BLaER1 (cell line): ENCODE measurements around the gene UGT2B7.
"Not testable (repeated sequence)": the region's sequence is repeated elsewhere in the genome, so short reads cannot be mapped to it uniquely, and the experiment has no call there.

Experiments
- H3K27ac ChIP-seq: shearing (Covaris generic); formaldehyde crosslinking; 2 replicates; pipeline ENCODE4 v1.8.1; 2022
- H3K27me3 ChIP-seq: shearing (Covaris generic); formaldehyde crosslinking; 2 replicates; pipeline ENCODE4 v1.8.1; 2022
- H3K36me3 ChIP-seq: shearing (Covaris generic); formaldehyde crosslinking; 2 replicates; pipeline ENCODE4 v1.8.1; 2022
- H3K4me1 ChIP-seq: shearing (Covaris generic); formaldehyde crosslinking; 2 replicates; pipeline ENCODE4 v1.8.1; 2022
- H3K4me2 ChIP-seq: shearing (Covaris generic); formaldehyde crosslinking; 2 replicates; pipeline ENCODE4 v1.8.1; 2022
- H3K4me3 ChIP-seq: shearing (Covaris generic); formaldehyde crosslinking; 2 replicates; pipeline ENCODE4 v1.8.1; 2022
- H3K9ac ChIP-seq: shearing (Covaris generic); formaldehyde crosslinking; 2 replicates; pipeline ENCODE4 v1.8.1; 2022
- H3K9me3 ChIP-seq: shearing (Covaris generic); formaldehyde crosslinking; 2 replicates; pipeline ENCODE4 v1.8.1; 2022
- H4K20me1 ChIP-seq: shearing (Covaris generic); formaldehyde crosslinking; 2 replicates; pipeline ENCODE4 v1.8.1; 2022
- Cebpa-rat ChIP-seq: shearing (Covaris generic); IDR thresholded peaks from 2 replicates; pipeline ENCODE4 v1.8.1; 2022

UGT2B7 gene

GRCh38 chr4:69099910-69100309, 3.6 kb downstream of the UGT2B7 start:
- TF ChIP-seq Cebpa-rat, result no peak
- Histone ChIP-seq H3K9ac (no peak overlapping the region), H3K27me3 (no peaks in the 10 kb centered on the region)

DNA sequence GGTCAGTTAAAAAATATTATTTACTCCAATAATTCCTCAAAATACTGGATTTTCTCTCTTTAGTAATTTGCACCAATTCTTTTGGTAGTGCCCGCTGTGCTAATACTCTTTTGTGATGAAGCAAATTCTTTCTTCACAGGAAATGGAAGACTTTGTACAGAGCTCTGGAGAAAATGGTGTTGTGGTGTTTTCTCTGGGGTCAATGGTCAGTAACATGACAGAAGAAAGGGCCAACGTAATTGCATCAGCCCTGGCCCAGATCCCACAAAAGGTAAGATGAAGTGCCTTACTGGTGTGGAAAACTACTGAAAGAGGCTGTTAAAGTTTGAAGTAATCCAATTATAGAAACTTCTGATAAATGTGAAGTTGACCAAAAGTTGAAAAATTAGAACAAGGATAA, 6.4 kb downstream of the UGT2B7 start:
- H4K20me1 ChIP-seq, H3K36me3 ChIP-seq, H3K9me3 ChIP-seq, H3K4me3 ChIP-seq, H3K4me2 ChIP-seq, H3K9ac ChIP-seq, H3K27me3 ChIP-seq, H3K27ac ChIP-seq, H3K4me1 ChIP-seq: not testable (repeated sequence)

More at GRCh38 chr4:69099910-69100309, 3.6 kb downstream of the UGT2B7 start:
- Histone ChIP-seq H3K9me3 (no peaks in the 10 kb centered on the region), H3K4me3 (no peak overlapping the region), H3K27ac (no peak overlapping the region), H3K4me1 (no peaks in the 10 kb centered on the region), H3K4me2 (no peak overlapping the region), H4K20me1 (no peaks in the 10 kb centered on the region), H3K36me3 (no peaks in the 10 kb centered on the region)

DNA sequence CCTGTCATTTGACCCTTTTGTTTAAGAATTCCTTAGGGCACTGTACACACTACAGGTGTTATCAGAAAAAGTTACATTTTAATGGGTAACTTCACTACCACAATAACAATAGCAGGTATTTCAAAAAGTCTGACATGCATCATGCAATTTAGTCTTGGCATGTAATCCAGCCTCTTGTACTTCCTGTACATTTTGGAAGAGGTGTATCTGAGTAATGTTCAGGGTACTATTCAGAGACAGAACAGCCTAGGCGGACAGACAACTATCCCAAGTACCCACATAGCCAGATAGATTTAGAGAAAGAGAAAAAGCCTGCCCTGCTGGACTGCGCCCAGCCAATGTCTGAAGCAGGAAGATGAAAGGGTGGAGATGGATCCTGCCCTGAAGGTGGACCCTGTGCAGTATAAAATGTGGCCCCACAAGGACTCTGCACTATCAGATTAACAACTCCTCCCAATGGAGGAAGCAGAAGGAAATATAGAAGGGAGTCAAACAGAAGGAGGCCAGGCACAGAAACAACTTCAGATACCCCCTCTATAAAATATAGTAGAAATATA, 8.5 kb downstream of the UGT2B7 start:
- H3K4me3 ChIP-seq, result no peak overlapping the region
- no peaks in the 10 kb centered on the region for H3K9me3 ChIP-seq
- H3K27me3 ChIP-seq, result no peaks in the 10 kb centered on the region
- no peak overlapping the region for H3K4me2 ChIP-seq
- no peak overlapping the region for H3K9ac ChIP-seq
- no peaks in the 10 kb centered on the region for H3K36me3 ChIP-seq
- H3K27ac ChIP-seq, result no peak overlapping the region
- no peak for TF ChIP-seq Cebpa-rat
- H4K20me1 ChIP-seq, result no peaks in the 10 kb centered on the region
- no peaks in the 10 kb centered on the region for H3K4me1 ChIP-seq

DNA sequence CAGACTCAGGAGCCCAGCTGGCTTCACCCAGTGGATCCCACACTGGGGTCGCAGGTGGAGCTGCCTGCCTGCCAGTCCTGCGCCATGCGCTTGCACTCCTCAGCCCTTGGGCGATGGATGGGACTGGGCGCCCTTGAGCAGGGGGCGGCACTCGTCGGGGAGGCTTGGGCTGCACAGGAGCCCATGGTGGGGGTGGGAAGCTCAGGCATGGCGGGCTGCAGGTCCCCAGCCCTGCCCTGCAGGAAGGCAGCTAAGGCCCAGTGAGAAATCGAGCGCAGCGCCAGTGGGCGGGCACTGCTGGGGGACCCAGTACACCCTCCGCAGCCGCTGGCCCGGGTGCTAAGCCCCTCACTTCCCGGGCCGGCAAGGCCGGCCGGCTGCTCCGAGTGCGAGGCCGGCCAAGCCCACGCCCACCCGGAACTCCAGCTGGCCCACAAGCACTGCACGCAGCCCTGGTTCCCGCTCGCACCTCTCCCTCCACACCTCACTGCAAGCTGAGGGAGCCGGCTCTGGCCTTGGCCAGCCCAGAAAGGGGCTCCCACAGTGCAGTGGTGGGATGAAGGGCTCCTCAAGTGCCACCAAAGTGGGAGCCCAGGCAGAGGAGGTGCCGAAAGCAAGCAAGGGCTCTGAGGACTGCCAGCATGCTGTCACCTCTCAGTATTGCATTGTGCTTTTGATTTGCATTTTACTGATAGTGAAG, 19.0 kb downstream of the UGT2B7 start:
- not testable (repeated sequence) for H3K9me3 ChIP-seq, H3K9ac ChIP-seq, H3K4me3 ChIP-seq, H3K4me1 ChIP-seq, H3K4me2 ChIP-seq, H3K36me3 ChIP-seq, H3K27ac ChIP-seq, H4K20me1 ChIP-seq, H3K27me3 ChIP-seq

DNA sequence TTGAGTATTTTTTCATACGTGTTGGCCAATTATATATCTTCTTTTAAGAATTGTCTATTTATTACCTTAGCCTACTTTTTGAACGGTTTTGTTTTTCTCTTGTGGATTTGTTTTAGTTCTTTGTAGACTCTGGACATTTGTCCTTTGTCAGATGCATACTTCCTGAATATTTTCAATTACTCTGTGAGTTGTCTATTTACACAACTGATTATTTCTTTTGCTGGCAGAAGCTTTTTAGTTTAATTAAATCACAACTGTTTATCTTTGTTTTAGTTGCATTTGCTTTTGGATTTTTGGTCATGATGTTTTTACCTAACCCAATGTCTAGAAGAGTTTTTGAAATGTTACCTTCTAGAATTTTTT, 19.6 kb downstream of the UGT2B7 start:
- H3K36me3 ChIP-seq, result no peaks in the 10 kb centered on the region
- no peak overlapping the region for H3K9ac ChIP-seq
- TF ChIP-seq Cebpa-rat, result no peak
- H3K27ac ChIP-seq, result no peak overlapping the region
- H3K27me3 ChIP-seq, result no peaks in the 10 kb centered on the region
- no peaks in the 10 kb centered on the region for H4K20me1 ChIP-seq
- H3K4me2 ChIP-seq, result no peak overlapping the region
- H3K4me3 ChIP-seq, result no peak overlapping the region
- no peaks in the 10 kb centered on the region for H3K4me1 ChIP-seq
- H3K9me3 ChIP-seq, result no peaks in the 10 kb centered on the region

- no peak for TF ChIP-seq Cebpa-rat
- Histone ChIP-seq H3K9me3 (no peaks in the 10 kb centered on the region), H3K9ac (no peak overlapping the region), H3K27me3 (no peaks in the 10 kb centered on the region), H3K4me1 (no peaks in the 10 kb centered on the region), H3K4me3 (no peak overlapping the region), H3K36me3 (no peaks in the 10 kb centered on the region), H4K20me1 (no peaks in the 10 kb centered on the region), H3K27ac (no peak overlapping the region), H3K4me2 (no peak overlapping the region)
Measured at GRCh38 chr4:69116645-69117321, 20.5 kb downstream of the UGT2B7 start.

GRCh38 chr4:69120870-69121269, 24.6 kb downstream of the UGT2B7 start:
- Histone ChIP-seq H3K4me3 (no peak overlapping the region), H3K4me1 (no peaks in the 10 kb centered on the region), H3K27me3 (no peaks in the 10 kb centered on the region), H3K27ac (no peak overlapping the region), H4K20me1 (no peaks in the 10 kb centered on the region), H3K9me3 (no peaks in the 10 kb centered on the region), H3K9ac (no peak overlapping the region), H3K36me3 (no peaks in the 10 kb centered on the region), H3K4me2 (no peak overlapping the region)
- no peak for TF ChIP-seq Cebpa-rat

DNA sequence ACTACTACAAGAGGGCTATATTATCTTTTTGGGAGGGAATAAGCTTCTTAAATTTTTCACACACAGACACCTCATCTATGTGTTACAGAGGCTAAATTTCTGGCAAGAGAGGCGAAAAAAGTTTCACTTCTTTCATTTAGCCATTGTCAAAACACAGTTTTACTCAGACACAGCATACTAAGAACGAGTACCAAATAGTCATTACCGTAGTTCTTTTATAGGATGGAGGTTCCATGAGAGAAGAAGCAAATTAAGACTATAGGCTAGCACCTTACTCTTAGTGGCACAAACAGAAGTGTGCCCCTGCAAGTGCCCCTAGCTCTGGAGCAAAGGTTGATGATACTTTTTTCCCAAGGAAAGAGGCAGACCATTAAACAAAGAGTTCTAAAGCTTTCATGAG, 26.2 kb downstream of the UGT2B7 start:
- no peaks in the 10 kb centered on the region for H3K27me3 ChIP-seq
- no peak overlapping the region for H3K4me2 ChIP-seq
- no peak overlapping the region for H3K27ac ChIP-seq
- TF ChIP-seq Cebpa-rat, result no peak
- H3K4me3 ChIP-seq, result no peak overlapping the region
- H3K9me3 ChIP-seq, result no peaks in the 10 kb centered on the region
- H3K36me3 ChIP-seq, result no peaks in the 10 kb centered on the region
- H3K9ac ChIP-seq, result no peak overlapping the region
- no peaks in the 10 kb centered on the region for H4K20me1 ChIP-seq
- H3K4me1 ChIP-seq, result no peaks in the 10 kb centered on the region

DNA sequence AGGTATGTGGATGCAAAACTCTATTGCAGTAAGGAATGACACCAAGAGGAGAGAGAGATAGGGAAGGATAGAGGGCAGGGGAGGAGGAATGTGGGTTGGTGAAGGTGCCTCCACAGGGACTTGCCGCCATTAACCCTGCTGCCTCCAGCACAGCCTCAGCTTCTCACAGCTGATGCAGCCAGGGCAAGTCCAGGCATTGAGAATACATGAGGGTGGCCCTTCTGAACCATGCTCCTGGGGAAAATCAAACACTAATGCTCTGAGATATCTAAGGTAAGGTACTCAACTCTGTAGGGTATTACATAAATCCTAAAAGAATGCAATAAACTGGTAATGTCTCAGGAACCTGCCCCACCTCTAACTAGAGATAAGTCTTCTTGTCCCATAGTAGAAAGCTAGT, 28.7 kb downstream of the UGT2B7 start:
- Histone ChIP-seq H3K27me3 (no peaks in the 10 kb centered on the region), H3K4me3 (no peak overlapping the region), H3K9me3 (no peaks in the 10 kb centered on the region), H3K36me3 (no peaks in the 10 kb centered on the region), H3K9ac (no peak overlapping the region), H3K4me1 (no peaks in the 10 kb centered on the region), H3K27ac (no peak overlapping the region), H3K4me2 (no peak overlapping the region), H4K20me1 (no peaks in the 10 kb centered on the region)
- TF ChIP-seq Cebpa-rat, result no peak

DNA sequence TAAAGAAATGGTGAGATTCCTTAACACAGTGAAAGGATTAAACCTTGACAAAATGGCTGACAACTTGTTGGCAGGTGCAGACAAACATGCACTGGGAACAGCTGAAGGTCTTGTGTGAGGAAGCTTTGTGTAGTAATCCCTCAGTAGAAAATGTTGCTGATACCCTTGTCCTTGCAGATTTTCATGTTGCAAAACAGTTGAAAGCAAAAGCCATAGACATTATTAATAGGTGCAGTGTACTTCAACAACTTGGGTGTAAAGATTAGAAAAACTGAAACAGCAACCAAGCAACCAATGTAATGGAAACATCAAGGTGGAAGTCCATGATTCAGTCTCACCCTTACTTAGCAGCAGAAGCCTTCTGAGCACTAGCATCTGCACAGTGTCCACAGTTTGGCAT, 29.8 kb downstream of the UGT2B7 start:
- H3K9ac ChIP-seq, result no peak overlapping the region
- H3K36me3 ChIP-seq, result no peaks in the 10 kb centered on the region
- no peak overlapping the region for H3K4me2 ChIP-seq
- H3K27ac ChIP-seq, result no peak overlapping the region
- no peaks in the 10 kb centered on the region for H3K4me1 ChIP-seq
- no peak for TF ChIP-seq Cebpa-rat
- H3K4me3 ChIP-seq, result no peak overlapping the region
- H3K9me3 ChIP-seq, result no peaks in the 10 kb centered on the region
- no peaks in the 10 kb centered on the region for H3K27me3 ChIP-seq
- no peaks in the 10 kb centered on the region for H4K20me1 ChIP-seq
